ENCODE data around the gene DLL1. TPM values are rescaled to one million over a fixed set of nuclear protein-coding genes. Genes with fewer than 3 reads are reported as not detected.

DLL1 gene
- total RNA-seq, 1 donor from 2014 or later: 16.5 TPM

- no peak overlapping the region for H3K27ac ChIP-seq
- H3K9me3 ChIP-seq: no peaks in the 10 kb centered on the region
- no peak overlapping the region for H3K4me3 ChIP-seq
- TF ChIP-seq, protein P1, sequence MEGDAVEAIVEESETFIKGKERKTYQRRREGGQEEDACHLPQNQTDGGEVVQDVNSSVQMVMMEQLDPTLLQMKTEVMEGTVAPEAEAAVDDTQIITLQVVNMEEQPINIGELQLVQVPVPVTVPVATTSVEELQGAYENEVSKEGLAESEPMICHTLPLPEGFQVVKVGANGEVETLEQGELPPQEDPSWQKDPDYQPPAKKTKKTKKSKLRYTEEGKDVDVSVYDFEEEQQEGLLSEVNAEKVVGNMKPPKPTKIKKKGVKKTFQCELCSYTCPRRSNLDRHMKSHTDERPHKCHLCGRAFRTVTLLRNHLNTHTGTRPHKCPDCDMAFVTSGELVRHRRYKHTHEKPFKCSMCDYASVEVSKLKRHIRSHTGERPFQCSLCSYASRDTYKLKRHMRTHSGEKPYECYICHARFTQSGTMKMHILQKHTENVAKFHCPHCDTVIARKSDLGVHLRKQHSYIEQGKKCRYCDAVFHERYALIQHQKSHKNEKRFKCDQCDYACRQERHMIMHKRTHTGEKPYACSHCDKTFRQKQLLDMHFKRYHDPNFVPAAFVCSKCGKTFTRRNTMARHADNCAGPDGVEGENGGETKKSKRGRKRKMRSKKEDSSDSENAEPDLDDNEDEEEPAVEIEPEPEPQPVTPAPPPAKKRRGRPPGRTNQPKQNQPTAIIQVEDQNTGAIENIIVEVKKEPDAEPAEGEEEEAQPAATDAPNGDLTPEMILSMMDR (IDR thresholded peaks at IDR 0.05): no peak
- peak in 1 of 2 donors; percentile 60 for DNase-seq (ENCODE audit: low spot score in 2 of 2)
- H3K4me1 ChIP-seq: no peaks in the 10 kb centered on the region
- peaks cover 5% of the 10 kb centered on the region for H3K27me3 ChIP-seq
- intact Hi-C loops (cut with DNase I): no loop called here
- H3K36me3 ChIP-seq: no peaks in the 10 kb centered on the region
Measured at GRCh38 chr6:170283212-170284081, 7.4 kb downstream of the DLL1 start.

DNA sequence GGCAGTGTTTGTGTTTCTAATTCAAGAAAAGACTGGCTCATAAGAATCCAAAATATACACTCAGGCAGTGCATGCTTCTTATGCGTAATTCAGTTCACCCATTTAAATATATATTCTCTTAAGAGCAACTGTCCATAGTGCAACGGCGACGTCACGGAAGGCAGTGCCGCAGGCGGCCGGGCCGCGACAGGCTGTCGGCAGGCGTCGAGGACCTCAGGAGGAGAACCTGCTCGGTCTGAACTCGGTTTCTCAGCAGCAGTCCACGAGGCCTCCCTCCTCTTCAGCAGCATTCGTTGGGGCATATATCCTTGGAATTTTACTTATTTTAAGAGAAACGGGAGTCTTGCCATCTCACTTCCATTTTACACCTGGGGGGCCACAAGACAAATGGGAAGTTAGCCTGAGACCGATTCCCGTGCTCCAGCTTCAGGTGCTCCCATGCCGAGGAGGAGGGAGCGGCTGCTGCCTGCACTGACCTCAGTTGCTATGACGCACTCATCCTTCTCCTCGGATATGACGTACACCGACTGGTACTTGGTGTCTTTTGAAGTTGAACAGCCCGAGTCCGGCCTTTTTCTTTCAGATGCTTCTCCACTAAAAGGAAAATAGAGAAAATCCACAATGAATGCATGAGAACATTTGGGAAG lies 8.2 kb downstream of the DLL1 start:
- no peak overlapping the region for H3K27ac ChIP-seq
- TF ChIP-seq, protein P1 (IDR thresholded peaks at IDR 0.05): no peak
- DNase-seq (ENCODE audit: low spot score in 2 of 2): peak in 1 of 2 donors; percentile 40
- intact Hi-C loops (cut with DNase I): no loop called here
- no peaks in the 10 kb centered on the region for H3K27me3 ChIP-seq
- no peaks in the 10 kb centered on the region for H3K9me3 ChIP-seq
- no peaks in the 10 kb centered on the region for H3K36me3 ChIP-seq
- no peaks in the 10 kb centered on the region for H3K4me1 ChIP-seq
- no peak overlapping the region for H3K4me3 ChIP-seq

DNA sequence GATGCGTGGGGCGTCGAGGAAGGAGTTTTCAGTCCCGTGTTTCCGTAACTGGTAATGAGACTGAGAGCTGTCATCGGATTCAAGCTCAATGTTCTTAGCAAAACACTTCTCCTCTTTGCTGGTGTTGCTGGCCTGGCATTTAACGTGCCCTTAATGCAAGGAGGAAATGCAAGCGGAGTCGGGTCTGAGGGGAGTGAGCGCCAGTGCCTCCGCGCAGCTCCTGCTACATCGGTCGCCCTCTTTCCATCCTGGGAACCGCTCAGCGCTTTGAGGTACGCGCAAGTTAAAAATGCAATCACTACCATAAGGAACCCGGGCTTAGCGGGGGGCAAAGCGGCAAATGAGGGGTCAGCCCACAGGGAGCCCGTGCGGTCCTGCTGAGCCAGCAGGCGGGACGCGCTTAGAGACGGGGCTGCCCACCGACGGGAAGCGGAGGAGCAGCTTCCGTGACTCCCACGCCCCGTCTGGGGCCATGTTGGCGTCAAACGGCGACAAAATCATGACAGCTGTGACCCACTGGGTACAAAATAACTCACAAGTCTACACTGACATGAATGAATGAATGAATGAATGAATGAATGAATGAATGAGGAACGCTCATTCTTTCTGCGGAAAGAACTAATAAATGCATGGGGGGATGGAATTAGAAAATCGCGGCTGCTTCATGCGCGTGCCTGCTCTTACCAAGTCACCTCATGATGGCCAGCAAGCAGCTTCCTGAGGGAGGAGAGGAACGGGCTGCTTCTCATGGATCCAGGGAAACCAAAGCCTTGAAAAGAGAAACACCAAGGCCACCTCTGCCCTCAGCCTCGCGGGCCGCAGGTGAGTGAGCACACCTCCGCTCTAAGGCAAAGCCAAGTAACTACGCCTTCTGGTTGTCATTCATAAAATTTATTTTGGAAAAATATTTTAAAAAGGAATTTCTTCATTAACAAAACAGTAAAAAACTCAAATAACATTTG lies 9.3 kb downstream of the DLL1 start:
- no peak overlapping the region for H3K27ac ChIP-seq
- no peaks in the 10 kb centered on the region for H3K4me1 ChIP-seq
- TF ChIP-seq, protein P1 (IDR thresholded peaks at IDR 0.05): no peak
- no peak overlapping the region for H3K4me3 ChIP-seq
- DNase-seq (ENCODE audit: low spot score in 2 of 2): peak in 1 of 2 donors; percentile 52
- H3K27me3 ChIP-seq: no peaks in the 10 kb centered on the region
- intact Hi-C loops (cut with DNase I): no loop called here
- H3K9me3 ChIP-seq: no peaks in the 10 kb centered on the region
- H3K36me3 ChIP-seq: no peaks in the 10 kb centered on the region

DNA sequence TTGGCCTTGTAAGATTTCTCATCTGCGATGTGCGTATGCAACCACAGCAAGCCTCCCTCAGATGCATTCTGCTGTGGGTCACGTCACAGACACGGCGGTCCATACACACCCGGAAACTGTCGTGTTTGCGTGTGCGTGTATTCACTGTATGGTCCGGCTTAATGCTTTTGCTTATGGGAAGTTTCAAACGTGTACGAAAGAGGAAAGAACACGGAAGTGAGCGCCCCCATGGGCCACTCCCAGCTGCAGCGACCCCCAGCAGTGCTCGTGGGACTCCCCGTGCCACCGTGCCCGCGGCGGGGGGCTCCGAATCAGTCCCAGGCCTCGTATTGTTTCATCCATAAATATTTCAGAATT lies 10.2 kb downstream of the DLL1 start:
- peak in 1 of 2 donors; percentile 54 for DNase-seq (ENCODE audit: low spot score in 2 of 2)
- Histone ChIP-seq H3K27me3 (no peaks in the 10 kb centered on the region), H3K9me3 (no peaks in the 10 kb centered on the region), H3K27ac (no peak overlapping the region), H3K36me3 (no peaks in the 10 kb centered on the region), H3K4me3 (peak overlapping the region; percentile 18 to 61), H3K4me1 (no peaks in the 10 kb centered on the region)
- TF ChIP-seq, protein P1 (IDR thresholded peaks at IDR 0.05): no peak
- intact Hi-C loops (cut with DNase I): no loop called here

- DNase-seq (ENCODE audit: low spot score in 2 of 2): peak in 1 of 2 donors; percentile 64
- H3K27ac ChIP-seq: no peak overlapping the region
- intact Hi-C loops (cut with DNase I): no loop called here
Measured at GRCh38 chr6:170279977-170280688, 10.7 kb downstream of the DLL1 start.

More at GRCh38 chr6:170279977-170280688, 10.7 kb downstream of the DLL1 start:
- Histone ChIP-seq H3K36me3 (no peaks in the 10 kb centered on the region), H3K4me3 (peak overlapping the region; percentile 18 to 61), H3K4me1 (no peaks in the 10 kb centered on the region), H3K27me3 (no peaks in the 10 kb centered on the region), H3K9me3 (no peaks in the 10 kb centered on the region)
- TF ChIP-seq, protein P1 (IDR thresholded peaks at IDR 0.05): no peak

All from ascending aorta (tissue), 2 donors.